ENCODE data around the gene CTBP2. TPM values are rescaled to one million over a fixed set of nuclear protein-coding genes. Genes with fewer than 3 reads are reported as not detected.
A peak's percentile ranks its signal among the peaks of the same experiment; 100 is the strongest.
"Not testable (repeated sequence)": the region's sequence is repeated elsewhere in the genome, so short reads cannot be mapped to it uniquely, and the experiment has no call there.

The CTBP2 gene
- total and polyA plus RNA-seq, 11 donors, result 10.1 to 45.5 (median 29.1) TPM

- intact Hi-C loops (cut with DNase I), result loop anchor here in 5 of 10 donors (5.0 to 10.0 kb wide), 4 partner anchors 38 to 73 kb away; no protein-coding TSS in a partner anchor
- DNase-seq (peak; percentile 70 to 89 (median 85)), ATAC-seq (peak; percentile 85 to 90 (median 88))
- WGBS, 4 donors, result 43 to 61% (median 53%) methylated on average over 18 of the region's 18 CpGs
- peak overlapping the region in 5 of 12 donors; percentile 5 to 34 (median 12) for H3K4me3 ChIP-seq
- H3K27ac ChIP-seq, result peak overlapping the region; percentile 62 to 92 (median 82)
- H3K27me3 ChIP-seq, result no peaks in the 10 kb centered on the region
- no peaks in the 10 kb centered on the region for H3K9me3 ChIP-seq
- peaks cover 3 to 73% (median 48%) of the 10 kb centered on the region in 12 donors for H3K4me1 ChIP-seq
- peaks cover 0 to 23% (median 10%) of the 10 kb centered on the region in 9 donors for H3K36me3 ChIP-seq
- TF ChIP-seq POLR2A (IDR thresholded peaks at IDR 0.05), result no peak
Measured at GRCh38 chr10:125084614-125085257, 75.6 kb downstream of the CTBP2 start.

DNA sequence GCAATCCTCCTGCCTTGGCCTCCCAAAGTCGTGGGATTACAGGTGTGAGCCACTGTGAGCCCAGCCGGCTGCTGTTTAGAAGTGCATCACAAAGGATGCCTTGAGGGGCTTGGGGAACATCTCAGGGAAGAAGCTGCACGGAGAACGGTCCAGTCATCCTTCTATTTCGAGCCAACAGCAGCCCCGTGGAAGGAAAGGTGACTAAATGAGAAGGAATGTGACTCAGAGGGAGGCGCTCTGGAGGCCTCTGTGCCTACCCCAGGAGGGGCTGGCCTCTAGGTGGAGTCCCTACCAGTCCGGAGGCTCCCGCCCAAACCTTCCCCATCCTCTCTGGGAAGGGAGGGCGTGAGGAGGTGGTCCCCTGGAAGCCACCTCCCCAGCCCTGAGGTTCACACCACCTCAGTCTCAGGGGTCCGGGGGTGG, 76.2 kb downstream of the CTBP2 start:
- Histone ChIP-seq H3K27ac (peak overlapping the region; percentile 62 to 92 (median 82)), H3K4me1 (peaks cover 3 to 73% (median 45%) of the 10 kb centered on the region in 12 donors), H3K4me3 (peak overlapping the region in 2 of 12 donors; percentile 6 to 34), H3K36me3 (peaks cover 0 to 23% (median 10%) of the 10 kb centered on the region in 9 donors), H3K27me3 (no peaks in the 10 kb centered on the region), H3K9me3 (no peaks in the 10 kb centered on the region)
- 34 to 58% (median 48%) methylated on average over 6 to 11 of the region's 11 CpGs for WGBS, 4 donors
- no peak for TF ChIP-seq POLR2A (IDR thresholded peaks at IDR 0.05)
- TF ChIP-seq CTCF (IDR thresholded peaks at IDR 0.05), result peak in 4 of 12 donors; percentile 13 to 26 (median 21)
- intact Hi-C loops (cut with DNase I), result loop anchor here in 5 of 10 donors (5.0 to 10.0 kb wide), 4 partner anchors 38 to 73 kb away; no protein-coding TSS in a partner anchor
- peak; percentile 40 to 86 (median 76) for ATAC-seq
- DNase-seq, result peak in 3 of 5 donors; percentile 49 to 84 (median 56)

- Histone ChIP-seq H3K4me1 (peaks cover 3 to 72% (median 44%) of the 10 kb centered on the region in 12 donors), H3K4me3 (no peak overlapping the region)
Measured at GRCh38 chr10:125083576-125083920, 76.8 kb downstream of the CTBP2 start.

GRCh38 chr10:125082881-125083575, 77.3 kb downstream of the CTBP2 start:
- no peaks in the 10 kb centered on the region for H3K9me3 ChIP-seq
- TF ChIP-seq POLR2A (IDR thresholded peaks at IDR 0.05) (no peak), CTCF (IDR thresholded peaks at IDR 0.05) (no peak)
- no peak overlapping the region for H3K4me3 ChIP-seq
- peaks cover 0 to 18% (median 7%) of the 10 kb centered on the region in 9 donors for H3K36me3 ChIP-seq
- H3K27ac ChIP-seq, result peak overlapping the region in 10 of 12 donors; percentile 62 to 92 (median 84)
- peaks cover 3 to 76% (median 44%) of the 10 kb centered on the region in 12 donors for H3K4me1 ChIP-seq
- H3K27me3 ChIP-seq, result no peaks in the 10 kb centered on the region
- ATAC-seq (no peak), DNase-seq (no peak)
- intact Hi-C loops (cut with DNase I), result loop anchor here in 5 of 10 donors (5.0 to 10.0 kb wide), 4 partner anchors 39 to 74 kb away; no protein-coding TSS in a partner anchor
- 64 to 73% (median 70%) methylated on average over 10 to 15 of the region's 15 CpGs for WGBS, 4 donors

More at GRCh38 chr10:125083576-125083920, 76.8 kb downstream of the CTBP2 start:
- Histone ChIP-seq H3K9me3 (no peaks in the 10 kb centered on the region), H3K27ac (peak overlapping the region in 11 of 12 donors; percentile 31 to 92 (median 82)), H3K27me3 (no peaks in the 10 kb centered on the region), H3K36me3 (peaks cover 0 to 22% (median 10%) of the 10 kb centered on the region in 9 donors)
- intact Hi-C loops (cut with DNase I), result loop anchor here in 5 of 10 donors (5.0 to 10.0 kb wide), 4 partner anchors 39 to 74 kb away; no protein-coding TSS in a partner anchor
- ATAC-seq, result no peak
- peak in 1 of 5 donors; percentile 53 for DNase-seq
- WGBS, 4 donors, result 77 to 94% (median 87%) methylated on average over 10 of the region's 10 CpGs
- TF ChIP-seq POLR2A (IDR thresholded peaks at IDR 0.05), result no peak
- no peak for TF ChIP-seq CTCF (IDR thresholded peaks at IDR 0.05)

DNA sequence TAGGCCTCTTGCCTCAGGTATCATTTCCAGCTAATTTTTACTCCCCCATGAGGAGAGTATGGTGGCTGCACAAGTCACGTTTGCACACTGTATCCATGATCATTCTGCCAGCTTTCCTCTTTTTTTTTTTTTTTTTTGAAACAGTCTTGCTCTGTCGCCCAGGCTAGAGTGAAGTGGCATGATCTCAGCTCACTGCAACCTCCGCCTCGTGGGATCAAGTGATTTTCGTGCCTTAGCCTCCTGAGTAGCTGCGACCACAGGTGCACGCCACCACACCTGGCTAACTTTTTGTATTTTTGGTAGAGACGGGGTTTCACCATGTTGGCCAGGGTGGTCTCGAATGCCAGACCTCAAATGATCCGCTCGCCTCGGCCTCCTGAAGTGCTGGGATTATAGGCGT, 77.9 kb downstream of the CTBP2 start:
- intact Hi-C loops (cut with DNase I), result loop anchor here in 5 of 10 donors (5.0 to 10.0 kb wide), 4 partner anchors 40 to 75 kb away; no protein-coding TSS in a partner anchor
- H3K4me3 ChIP-seq, DNase-seq, ATAC-seq, H3K27me3 ChIP-seq, H3K9me3 ChIP-seq: not testable (repeated sequence)
- Histone ChIP-seq H3K4me1 (peaks cover 3 to 78% (median 44%) of the 10 kb centered on the region in 12 donors), H3K27ac (peak overlapping the region in 10 of 12 donors; percentile 35 to 89 (median 78)), H3K36me3 (peaks cover 0 to 12% (median 3%) of the 10 kb centered on the region in 9 donors)
- WGBS, 4 donors, result 89 to 94% (median 91%) methylated on average over 13 of the region's 13 CpGs
